ENCODE data around the gene URB1.

DNA sequence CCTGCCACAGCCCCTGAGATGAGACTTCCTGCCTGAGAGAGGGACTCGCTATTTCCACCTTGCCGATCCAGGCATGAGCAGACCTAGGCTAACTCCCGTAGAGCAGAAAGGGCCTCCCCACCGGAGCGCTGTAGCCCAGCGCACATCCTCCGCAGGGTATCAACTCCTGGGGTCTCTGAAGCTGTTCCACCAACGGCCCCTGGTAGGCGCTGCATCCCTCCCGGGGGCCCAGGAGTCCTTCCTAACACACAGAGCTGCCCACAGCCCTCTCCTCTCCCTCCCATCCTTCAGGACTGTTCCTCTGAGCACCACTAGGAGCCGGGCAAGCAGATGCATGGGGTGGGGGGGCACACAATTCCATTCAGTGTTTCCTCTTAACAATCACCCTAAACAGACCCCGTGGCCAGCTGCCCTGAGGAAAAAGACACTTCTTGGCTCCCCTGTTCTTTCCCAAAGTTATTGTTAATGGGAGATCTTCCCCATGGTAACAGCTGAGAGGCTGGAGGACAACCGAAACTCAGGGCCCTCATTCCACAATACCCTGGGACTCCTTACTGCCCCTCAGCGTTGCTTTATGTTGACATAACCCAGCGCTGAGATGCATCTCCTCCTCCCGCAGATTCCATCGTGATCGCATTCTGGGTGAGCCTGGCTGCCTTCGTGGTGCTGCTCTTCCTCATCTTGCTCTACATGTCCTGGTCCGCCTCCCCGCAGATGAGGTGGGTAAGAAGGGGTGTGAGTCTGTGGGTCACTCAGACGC, 86.6 kb downstream of the URB1 start:
- TF ChIP-seq, protein P1, sequence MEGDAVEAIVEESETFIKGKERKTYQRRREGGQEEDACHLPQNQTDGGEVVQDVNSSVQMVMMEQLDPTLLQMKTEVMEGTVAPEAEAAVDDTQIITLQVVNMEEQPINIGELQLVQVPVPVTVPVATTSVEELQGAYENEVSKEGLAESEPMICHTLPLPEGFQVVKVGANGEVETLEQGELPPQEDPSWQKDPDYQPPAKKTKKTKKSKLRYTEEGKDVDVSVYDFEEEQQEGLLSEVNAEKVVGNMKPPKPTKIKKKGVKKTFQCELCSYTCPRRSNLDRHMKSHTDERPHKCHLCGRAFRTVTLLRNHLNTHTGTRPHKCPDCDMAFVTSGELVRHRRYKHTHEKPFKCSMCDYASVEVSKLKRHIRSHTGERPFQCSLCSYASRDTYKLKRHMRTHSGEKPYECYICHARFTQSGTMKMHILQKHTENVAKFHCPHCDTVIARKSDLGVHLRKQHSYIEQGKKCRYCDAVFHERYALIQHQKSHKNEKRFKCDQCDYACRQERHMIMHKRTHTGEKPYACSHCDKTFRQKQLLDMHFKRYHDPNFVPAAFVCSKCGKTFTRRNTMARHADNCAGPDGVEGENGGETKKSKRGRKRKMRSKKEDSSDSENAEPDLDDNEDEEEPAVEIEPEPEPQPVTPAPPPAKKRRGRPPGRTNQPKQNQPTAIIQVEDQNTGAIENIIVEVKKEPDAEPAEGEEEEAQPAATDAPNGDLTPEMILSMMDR (IDR thresholded peaks at IDR 0.05): no peak
- TF ChIP-seq POLR2A (IDR thresholded peaks at IDR 0.05): no peak

All from lower leg skin (tissue), 3 donors.